ENCODE measurements around the gene LRFN4. TPM values are rescaled to one million over a fixed set of nuclear protein-coding genes. Genes with fewer than 3 reads are reported as not detected.

Gene LRFN4
- total and polyA plus RNA-seq, 2 of the 8 experiments (the other 6 are each of a cell fraction or from before 2014, with no cell fraction given) = 49.8 to 64.3 TPM

GRCh38 chr11:66910016-66910415 lies 53.2 kb downstream of the LRFN4 start:
- Histone ChIP-seq H2BK12ac (ENCODE audit: low read depth, low read length) (no peak overlapping the region; the same call in 1 of the 2 replicates), H3K79me1 (ENCODE audit: low read depth, low read length) (no peaks in the 10 kb centered on the region; the same call in 1 of the 2 replicates), H4K91ac (replicated peaks; ENCODE audit: insufficient read length, low read length) (no peak overlapping the region), H3K18ac (ENCODE audit: extremely low read depth, low read length) (no peak overlapping the region), H4K8ac (ENCODE audit: extremely low read depth, insufficient read depth, low read length) (no peak overlapping the region; the same call in 1 of the 2 replicates), H2BK15ac (ENCODE audit: low read length) (peak overlapping the region; percentile 37; the same call in 1 of the 2 replicates), H2BK5ac (ENCODE audit: low read depth, low read length) (no peak overlapping the region), H2AK5ac (ENCODE audit: low read depth, low read length) (no peak overlapping the region), H4K20me1 (replicated peaks in 1 of 2; ENCODE audit: control insufficient read depth in 1 of 2, insufficient read depth in 2 of 2, low read length in 2 of 2) (no peaks in the 10 kb centered on the region), H2BK120ac (replicated peaks; ENCODE audit: low read depth, low read length) (no peak overlapping the region), H3K4me3 (ENCODE audit: extremely low read depth in 1 of 4, insufficient read depth in 2 of 4, low read depth in 3 of 4, low read length in 4 of 4) (no peak overlapping the region), H3K4me2 (ENCODE audit: insufficient read depth in 1 of 2, low read depth in 2 of 2, low read length in 2 of 2) (no peak overlapping the region), H3K9me3 (ENCODE audit: insufficient read depth in 2 of 2, low read depth in 1 of 2, low read length in 1 of 2) (no peaks in the 10 kb centered on the region), H3K56ac (replicated peaks; ENCODE audit: insufficient read length, low read depth, low read length) (no peak overlapping the region), H2AFZ (ENCODE audit: low read length) (no peak overlapping the region), H3K23me2 (ENCODE audit: low read depth, low read length) (no peaks in the 10 kb centered on the region), H3K27ac (ENCODE audit: low read depth, low read length) (no peak overlapping the region), H3K9ac (replicated peaks in 1 of 4; ENCODE audit: extremely low read depth in 1 of 4, low read depth in 3 of 4, low read length in 3 of 4) (no peak overlapping the region), H3K4me1 (replicated peaks in 1 of 4; ENCODE audit: control insufficient read depth in 3 of 4, insufficient read depth in 4 of 4, low read length in 3 of 4) (peaks cover 8 to 30% (median 21%) of the 10 kb centered on the region in 4 experiments), H3K4ac (replicated peaks; ENCODE audit: insufficient read length, low read depth, low read length) (no peak overlapping the region), H2BK20ac (ENCODE audit: low read length) (0 out of 2 replicates have a peak overlapping the region, but pooled peaks have one; percentile 13), H3K14ac (ENCODE audit: insufficient read length) (no peak overlapping the region), H3K23ac (ENCODE audit: insufficient read length) (no peak overlapping the region), H3K36me3 (ENCODE audit: control insufficient read depth in 2 of 4, insufficient read depth in 4 of 4, low read length in 3 of 4) (no peaks in the 10 kb centered on the region), H3K27me3 (replicated peaks in 1 of 4; ENCODE audit: control insufficient read depth in 3 of 4, extremely low read depth in 1 of 4, insufficient read depth in 3 of 4, low read length in 3 of 4) (no peaks in the 10 kb centered on the region), H3K79me2 (ENCODE audit: control insufficient read depth in 1 of 2, insufficient read depth in 2 of 2, low read length in 2 of 2) (no peaks in the 10 kb centered on the region), H4K5ac (ENCODE audit: insufficient read length, low read depth, low read length) (no peak overlapping the region)
- ChIA-PET CTCF (ENCODE audit: partially characterized antibody) (interaction anchor here (0.6 to 1.4 kb wide), 4 partner anchors 38 to 446 kb away, joined by 3 to 6 read pairs (median 3); no protein-coding TSS in a partner anchor), POLR2A (ENCODE audit: partially characterized antibody) (no interaction called here)
- DNase-seq (ENCODE audit: low read depth in 1 of 2, low spot score in 2 of 2) (no peak), FAIRE-seq (no peak)
- 97% methylated on average over 10 of the region's 10 CpGs; no CpG with 5 or more reads in 1 of the 2 experiments for WGBS, 2 experiments (ENCODE audit: extremely low coverage in 1 of 2, insufficient coverage in 1 of 2, insufficient read length in 1 of 2, insufficient replicate concordance in 2 of 2, low coverage in 1 of 2, low lambda C conversion rate in 2 of 2, missing lambda C conversion rate in 1 of 2)
- TF ChIP-seq MAFK (IDR thresholded peaks at IDR 0.05; ENCODE audit: low read depth, low read length) = no peak
- no peak for TF ChIP-seq TAF1 (IDR thresholded peaks at IDR 0.05; ENCODE audit: low read depth, low read length)
- TF ChIP-seq CREB1 (IDR thresholded peaks at IDR 0.05) = no peak
- no peak for TF ChIP-seq SP1 (IDR thresholded peaks at IDR 0.05; ENCODE audit: low read depth, low read length)
- TF ChIP-seq CBX5 (IDR thresholded peaks at IDR 0.05; ENCODE audit: low read depth, low read length) = no peak
- no peak for TF ChIP-seq NANOG (IDR thresholded peaks at IDR 0.05; ENCODE audit: insufficient read depth, low read depth, low read length, poor library complexity, severe bottlenecking)
- no peak for TF ChIP-seq CEBPB (IDR thresholded peaks at IDR 0.05; ENCODE audit: low read depth, low read length)
- no peak for TF ChIP-seq BRCA1 (IDR thresholded peaks at IDR 0.05; ENCODE audit: low read depth, low read length)
- TF ChIP-seq EGR1 (IDR thresholded peaks at IDR 0.05; ENCODE audit: borderline replicate concordance, low read depth, low read length) = no peak
- no peak for TF ChIP-seq CHD2 (IDR thresholded peaks at IDR 0.05; ENCODE audit: low read length)
- no peak for TF ChIP-seq E2F6 (IDR thresholded peaks at IDR 0.05)
- no peak for TF ChIP-seq POLR2AphosphoS5 (IDR thresholded peaks at IDR 0.05; ENCODE audit: low read depth, low read length)
- TF ChIP-seq SRF (IDR thresholded peaks at IDR 0.05; ENCODE audit: low read depth, low read length) = no peak
- TF ChIP-seq SP4 (IDR thresholded peaks at IDR 0.05; ENCODE audit: low read length) = no peak
- no peak for TF ChIP-seq CHD1 (IDR thresholded peaks at IDR 0.05; ENCODE audit: low read depth, low read length)
- TF ChIP-seq ZNF274 (IDR thresholded peaks at IDR 0.05; ENCODE audit: borderline replicate concordance, extremely low read depth, low read length) = no peak

All from H1 (cell line).